ENCODE results near the gene FERMT1.
"Not testable (repeated sequence)": the region's sequence is repeated elsewhere in the genome, so short reads cannot be mapped to it uniquely, and the experiment has no call there.

The FERMT1 gene

DNA sequence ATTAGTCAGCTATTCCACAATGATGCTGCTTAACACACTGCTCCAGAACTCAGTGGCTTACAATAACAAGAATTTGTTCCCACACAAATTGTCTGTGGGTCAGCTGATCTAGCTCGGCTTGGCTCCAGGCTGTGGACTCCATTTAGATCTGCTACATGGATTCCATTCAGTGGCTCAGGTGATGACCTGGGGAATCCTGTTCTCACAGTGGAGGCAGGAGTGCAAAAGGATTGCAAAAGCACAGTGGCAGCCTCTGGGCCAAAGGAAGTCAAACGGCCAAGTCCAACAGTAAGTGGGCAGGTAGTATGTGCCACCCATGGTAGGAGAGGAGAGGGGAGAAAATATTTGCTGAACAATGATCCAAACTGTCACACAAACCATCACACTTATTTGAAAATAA is 53.2 kb downstream of the FERMT1 start:
- DNase-seq (ENCODE audit: low spot score) = no peak

DNA sequence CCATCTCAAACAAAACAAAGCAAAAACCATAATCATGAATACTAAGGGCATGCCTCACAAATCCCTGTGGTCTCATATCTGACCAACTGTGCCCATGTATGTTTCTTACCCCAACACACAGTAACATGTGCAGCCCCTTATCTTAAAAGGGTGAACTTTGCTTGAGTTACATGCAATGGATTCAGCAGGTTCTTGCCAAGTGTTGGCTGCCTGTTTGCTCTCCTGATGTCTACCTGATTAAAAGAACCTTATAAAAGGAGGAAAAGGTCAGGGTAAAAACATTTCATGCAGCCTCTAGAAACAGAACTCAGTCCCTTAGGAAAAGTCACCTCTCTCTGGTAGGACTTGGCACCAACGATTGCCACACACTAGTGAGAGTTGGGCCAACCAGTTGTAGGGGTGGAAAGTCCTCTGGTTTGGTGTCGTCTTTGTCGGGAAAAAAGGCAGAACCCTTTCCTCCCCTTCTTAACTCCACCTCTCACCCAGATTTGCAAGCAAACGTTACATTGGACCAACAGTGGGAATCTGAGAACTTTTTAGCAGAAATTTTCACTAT is 55.0 kb downstream of the FERMT1 start:
- no peak for DNase-seq (ENCODE audit: low spot score)

GRCh38 chr20:6066582-6066981 is 56.2 kb downstream of the FERMT1 start:
- no peak for DNase-seq (ENCODE audit: low spot score)

DNA sequence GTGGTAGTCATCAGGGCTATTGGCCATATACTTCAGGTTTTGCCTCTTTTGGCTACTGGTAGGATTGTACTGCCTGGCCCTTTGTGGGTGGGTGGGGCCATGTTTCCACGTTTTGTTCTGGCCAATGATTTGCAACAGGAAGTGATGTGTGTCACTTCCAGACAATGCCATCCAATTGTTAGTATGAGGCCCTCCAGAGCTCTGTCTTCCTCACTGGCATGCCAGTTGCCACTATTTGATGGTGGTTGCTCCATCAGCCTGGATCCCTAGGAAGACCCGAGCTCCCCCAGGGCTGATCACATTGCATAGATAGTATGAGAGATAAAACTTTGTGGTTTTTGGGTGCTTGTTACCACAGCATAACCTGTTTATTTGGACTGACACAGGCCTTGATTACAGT is 61.3 kb downstream of the FERMT1 start:
- no peak for DNase-seq (ENCODE audit: low spot score)

- no peak for DNase-seq (ENCODE audit: low spot score)
Observed at GRCh38 chr20:6060213-6060612, 62.6 kb downstream of the FERMT1 start.

- no peak for DNase-seq (ENCODE audit: low spot score)
Observed at GRCh38 chr20:6058684-6059295, 64.0 kb downstream of the FERMT1 start.

- DNase-seq (ENCODE audit: low spot score) = no peak
Observed at GRCh38 chr20:6057691-6058090, 65.1 kb downstream of the FERMT1 start.

GRCh38 chr20:6057139-6057538 is 65.7 kb downstream of the FERMT1 start:
- DNase-seq (ENCODE audit: low spot score) = no peak

DNA sequence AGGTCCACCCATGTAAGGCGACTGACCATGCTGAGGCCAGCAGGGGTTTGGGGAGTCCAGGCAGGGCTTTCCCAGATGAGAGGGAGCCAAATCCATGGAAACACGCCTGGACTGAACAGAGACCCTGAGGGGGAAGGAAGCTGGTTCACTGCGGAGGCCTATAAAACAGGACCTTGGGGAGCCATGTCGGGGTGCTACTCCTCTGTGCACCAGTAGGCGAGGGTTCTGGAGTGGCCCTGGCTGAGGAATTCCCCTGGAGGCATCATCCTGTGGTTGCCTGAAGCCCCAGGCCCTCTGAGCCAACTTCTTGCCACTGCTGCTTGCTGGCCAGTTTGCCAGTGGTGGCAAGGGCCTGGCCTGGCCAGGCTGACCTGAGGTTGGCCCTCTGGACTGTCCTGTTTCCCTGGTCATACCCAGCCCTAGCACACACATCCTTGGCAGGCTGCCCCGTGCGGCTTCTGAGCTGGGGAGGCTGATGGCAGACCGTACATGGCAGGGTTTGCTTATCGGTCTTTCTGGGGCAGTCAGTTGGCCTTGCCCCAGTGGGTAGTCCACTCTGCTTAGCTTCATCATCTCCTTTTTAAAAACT is 66.8 kb downstream of the FERMT1 start:
- no peak for DNase-seq (ENCODE audit: low spot score)

DNA sequence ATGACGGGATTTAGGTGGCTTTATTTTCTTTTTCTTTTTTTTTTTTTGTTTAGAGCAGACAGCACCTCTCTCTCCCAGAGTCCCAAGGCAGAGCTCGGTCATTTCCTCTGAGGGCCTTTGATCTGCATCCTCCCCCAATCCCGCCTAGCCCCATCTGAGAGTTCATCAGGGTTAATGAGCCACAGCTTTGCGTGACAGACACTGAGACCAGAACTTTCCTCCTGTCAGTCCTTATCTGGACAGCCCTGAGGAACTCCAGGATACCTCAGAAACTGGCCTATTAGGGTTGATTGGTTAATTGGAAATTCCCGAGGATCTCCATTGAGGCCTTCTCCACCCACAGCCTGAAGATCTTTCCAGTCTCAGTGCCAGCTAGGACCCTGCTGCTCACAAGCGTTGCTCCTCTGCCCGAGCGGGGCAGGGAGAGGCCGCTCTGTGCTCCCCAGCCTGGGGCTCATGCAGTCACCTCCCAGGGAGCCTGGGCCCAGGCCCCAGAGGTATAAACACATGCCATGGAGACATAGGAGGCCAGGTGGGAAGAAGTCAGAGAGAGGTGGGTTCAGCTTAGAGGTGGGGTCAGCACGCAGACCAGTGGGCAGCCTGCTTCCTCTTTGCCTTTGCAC is 67.6 kb downstream of the FERMT1 start:
- DNase-seq (ENCODE audit: low spot score) = no peak

DNA sequence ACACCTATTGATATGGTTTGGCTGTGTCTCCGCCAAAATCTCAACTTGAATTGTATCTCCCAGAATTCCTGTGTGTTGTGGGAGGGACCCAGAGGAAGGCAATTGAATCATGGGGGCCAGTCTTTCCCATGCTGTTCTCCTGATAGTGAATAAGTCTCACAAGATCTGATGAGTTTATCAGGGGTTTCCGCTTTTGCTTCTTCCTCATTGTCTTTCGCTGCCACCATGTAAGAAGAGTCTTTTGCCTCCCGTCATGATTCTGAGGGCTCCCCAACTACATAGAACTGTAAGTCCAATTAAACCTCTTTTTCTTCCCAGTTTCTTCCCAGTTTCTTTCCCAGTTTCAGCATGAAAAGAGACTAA is 68.2 kb downstream of the FERMT1 start:
- DNase-seq (ENCODE audit: low spot score) = not testable (repeated sequence)

DNA sequence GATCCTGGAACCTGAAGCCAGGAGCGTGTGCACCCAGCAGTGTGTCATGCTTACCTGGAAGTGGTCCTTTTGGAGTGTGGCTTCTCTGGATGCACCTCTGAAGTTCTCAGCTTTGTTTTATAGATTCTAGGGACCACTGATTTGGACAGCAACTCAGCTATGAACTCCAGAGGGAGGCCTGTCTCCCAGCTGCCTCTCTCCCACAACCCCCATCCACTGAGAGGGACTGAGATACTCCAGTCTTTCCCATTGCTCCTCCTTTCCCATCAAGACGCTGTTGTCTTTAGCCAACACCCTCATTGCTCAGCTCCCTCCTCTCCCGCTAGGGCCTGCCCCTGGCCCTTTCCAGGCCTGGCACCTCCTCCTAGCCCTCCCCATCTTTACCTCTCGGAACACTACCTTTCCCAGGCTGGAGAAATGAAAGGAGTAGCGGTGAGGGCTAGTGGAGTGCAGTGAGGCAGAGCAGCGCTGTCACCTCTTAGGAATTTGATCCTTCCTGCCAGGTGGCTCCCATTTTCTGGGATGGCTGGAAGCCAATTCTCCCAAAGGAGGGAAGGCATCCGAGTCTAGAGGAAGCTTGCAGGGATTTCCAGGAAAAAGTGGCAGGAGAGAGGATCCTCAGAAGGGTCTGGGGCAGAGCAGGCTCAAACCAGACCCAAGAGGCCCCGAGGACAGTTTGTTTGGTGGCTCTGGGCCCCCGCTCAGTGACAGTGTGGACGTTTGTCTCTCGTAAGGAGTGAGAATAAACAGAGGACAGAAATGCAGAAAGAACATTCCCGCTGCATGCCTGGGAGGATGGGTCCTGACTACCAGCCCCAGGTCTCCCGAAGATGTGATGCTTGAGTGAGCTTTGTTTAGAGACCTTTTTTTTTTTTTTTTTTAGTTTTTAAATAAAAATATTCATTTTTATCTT is 68.8 kb downstream of the FERMT1 start, which contains the start of gene LRRN4:
Gene LRRN4 (minus strand): TSS at position 285 of the 913 bp plus-strand sequence. CDS start 1,261 bp downstream, outside the sequence.
- DNase-seq (ENCODE audit: low spot score) = no peak

DNA sequence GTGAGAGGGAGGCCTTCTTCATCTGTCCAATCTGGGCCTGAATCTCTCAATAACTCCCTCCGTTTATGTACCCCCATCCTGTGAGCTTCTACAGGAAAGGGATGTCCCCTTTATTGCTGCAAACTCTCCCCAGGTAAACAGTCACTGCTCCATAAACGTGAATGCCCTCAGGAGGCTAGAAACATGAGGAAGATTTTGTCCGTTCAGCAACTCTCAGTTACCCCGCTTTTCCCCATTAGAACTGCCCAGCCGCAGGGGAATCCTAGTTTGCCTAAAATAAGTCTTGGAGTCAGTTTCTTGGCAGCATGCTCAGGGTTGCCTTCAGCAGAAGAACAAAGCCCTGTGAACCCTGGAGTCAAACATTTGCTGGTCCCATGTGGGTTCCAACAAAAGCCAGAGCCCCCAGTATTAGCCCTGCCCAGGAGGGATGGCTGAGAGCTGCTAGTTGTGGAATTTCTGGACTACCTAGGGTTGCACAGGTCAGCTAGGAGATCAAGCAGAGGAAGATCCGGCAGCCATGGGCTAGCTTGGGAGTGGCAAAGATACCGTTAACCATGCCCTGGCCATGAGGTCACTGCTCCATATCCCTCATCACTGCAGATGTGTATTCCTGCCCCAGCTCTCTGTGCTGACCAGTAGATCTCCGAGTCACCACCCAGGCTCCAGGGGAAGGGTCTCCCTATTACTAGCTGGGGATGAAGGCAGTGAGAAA is 69.6 kb downstream of the FERMT1 start:
- DNase-seq (ENCODE audit: low spot score) = no peak

DNA sequence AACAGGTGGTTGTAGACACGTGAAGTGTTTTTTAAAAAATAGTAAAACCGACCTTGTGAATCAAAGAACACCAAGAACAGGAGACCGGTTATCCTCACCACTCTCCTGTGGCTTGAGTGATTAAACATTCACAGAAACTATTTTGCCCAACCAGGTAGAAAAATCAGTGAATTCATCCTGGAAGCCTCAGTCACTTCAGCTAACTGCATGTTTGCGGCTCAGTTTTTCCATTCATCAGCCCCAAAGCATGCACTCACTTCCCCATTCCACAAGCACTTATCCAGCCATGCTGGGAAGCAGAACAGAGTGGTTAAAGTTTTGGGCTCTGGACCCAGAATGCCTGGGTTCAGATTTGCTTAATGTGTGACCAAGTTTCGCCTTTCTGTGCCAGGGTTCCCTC is 71.3 kb downstream of the FERMT1 start:
- no peak for DNase-seq (ENCODE audit: low spot score)

GRCh38 chr20:6048391-6048790 is 74.4 kb downstream of the FERMT1 start:
- DNase-seq (ENCODE audit: low spot score) = no peak

GRCh38 chr20:6046432-6046831 is 76.4 kb downstream of the FERMT1 start:
- no peak for DNase-seq (ENCODE audit: low spot score)

GRCh38 chr20:6045566-6045965 is 77.3 kb downstream of the FERMT1 start:
- DNase-seq (ENCODE audit: low spot score) = no peak

- no peak for DNase-seq (ENCODE audit: low spot score)
Observed at GRCh38 chr20:6044115-6044514, 78.7 kb downstream of the FERMT1 start.

DNA sequence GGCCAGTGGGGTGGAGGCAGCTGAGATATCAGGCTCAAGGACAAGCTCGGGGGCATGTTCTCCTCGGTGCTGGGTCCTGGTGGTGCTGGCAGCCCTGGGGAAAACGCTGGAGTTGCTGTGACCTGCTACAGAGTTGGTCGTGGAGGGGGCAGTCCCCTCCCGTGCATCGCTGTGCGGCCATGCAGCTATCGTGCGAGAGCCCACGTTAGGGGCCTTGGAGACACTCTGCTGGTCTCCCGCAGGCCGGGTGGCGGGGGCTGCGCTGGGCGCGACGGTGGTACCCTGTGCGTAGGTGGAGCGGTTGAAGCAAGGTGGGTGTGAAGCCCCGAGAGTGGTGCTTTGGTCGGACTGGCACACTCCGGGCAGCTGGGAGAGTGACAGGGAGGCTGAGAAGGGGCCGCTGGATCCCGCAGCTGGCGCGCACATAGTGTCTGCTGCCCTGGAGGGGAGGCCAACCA is 81.0 kb downstream of the FERMT1 start:
- no peak for DNase-seq (ENCODE audit: low spot score)

GRCh38 chr20:6040958-6041807 is 81.6 kb downstream of the FERMT1 start:
- no peak for DNase-seq (ENCODE audit: low spot score)

- DNase-seq (ENCODE audit: low spot score) = no peak
Observed at GRCh38 chr20:6040540-6040939, 82.3 kb downstream of the FERMT1 start.
